B cell (primary cell): ENCODE measurements around the gene ZNF587. TPM values are rescaled to one million over a fixed set of nuclear protein-coding genes. Genes with fewer than 3 reads are reported as not detected.

ENCODE experiments used
- ATAC-seq: fragments of 200-7000 bp; cut with Tn5 transposase; one replicate; pipeline ENCODE4 v1.10.0; 2021; ENCODE audit warnings: low read depth, mild to moderate bottlenecking, moderate number of reproducible peaks, moderate library complexity
- CTCF ChIA-PET: fragments of 350-600 bp; sonication (Branson Sonifier 250); formaldehyde crosslinking; loops from one replicate; lab custom pipeline; 2021; ENCODE audit warnings: antibody characterized with exemption, inconsistent platforms; lab: Charles Lee
- POLR2A ChIA-PET: fragments of 350-600 bp; sonication (Branson Sonifier 250); formaldehyde crosslinking; loops from one replicate; lab custom pipeline; 2021; ENCODE audit warnings: antibody characterized with exemption; lab: Charles Lee
- DNase-seq: peaks from one replicate; pipeline ENCODE4 v3.0.0; 2013
- H2AFZ ChIP-seq: 2 replicates; pipeline ENCODE4 v1.6.1; 2012; ENCODE audit warnings: mild to moderate bottlenecking, low read depth, low read length; ENCODE audit not compliant: insufficient read depth, poor library complexity, severe bottlenecking
- H3K27ac ChIP-seq, 2 donors: 1 replicate in 1 of 2; 2 replicates in 1 of 2; pipeline ENCODE4 v1.5.1; 2012 to 2013; ENCODE audit warnings: low read length in 2 of 2, mild to moderate bottlenecking in 2 of 2, moderate library complexity in 1 of 2
- H3K27me3 ChIP-seq, 4 experiments: fragments of 200-600 bp in 1 of 4; sonication (generic) in 1 of 4; replicated peaks in 1 of 4; 1 replicate in 2 of 4; 2 replicates in 2 of 4; pipeline versions ENCODE4 v1.6.1 to v1.7.0; 2013 to 2016; ENCODE audit warnings: low read length in 3 of 4, mild to moderate bottlenecking in 2 of 4, mixed read lengths in 1 of 4, moderate library complexity in 1 of 4; ENCODE audit not compliant: insufficient read depth in 4 of 4, control insufficient read depth in 3 of 4; ENCODE audit errors: control extremely low read depth in 1 of 4
- H3K36me3 ChIP-seq, 2 experiments: replicated peaks in 1 of 2; 1 replicate in 1 of 2; 2 replicates in 1 of 2; pipeline versions ENCODE4 v1.6.1 to v1.7.1; 2013; ENCODE audit warnings: low read length in 1 of 2; ENCODE audit not compliant: insufficient read depth in 2 of 2, control insufficient read depth in 1 of 2; ENCODE audit errors: control extremely low read depth in 1 of 2, extremely low read depth in 1 of 2
- H3K4me1 ChIP-seq, 2 donors: fragments of 200-600 bp in 1 of 2; sonication (generic) in 1 of 2; 1 replicate in 1 of 2; 2 replicates in 1 of 2; pipeline versions ENCODE4 v1.5.1 to v1.6.1; 2013 to 2017; ENCODE audit warnings: low read length in 2 of 2; ENCODE audit not compliant: control insufficient read depth in 2 of 2, insufficient read depth in 2 of 2
- H3K4me2 ChIP-seq: replicated peaks from 2 replicates; pipeline ENCODE3; 2012; ENCODE audit warnings: mild to moderate bottlenecking, low read depth, low read length; ENCODE audit not compliant: poor library complexity, severe bottlenecking
- H3K4me3 ChIP-seq, 5 experiments: fragments of 200-600 bp in 1 of 5; sonication (generic) in 1 of 5; 1 replicate in 3 of 5; 2 replicates in 2 of 5; pipeline versions ENCODE4 v1.5.1 to v1.7.0; 2011 to 2016; ENCODE audit warnings: low read length in 4 of 5, mild to moderate bottlenecking in 4 of 5, low read depth in 2 of 5, control low read depth in 1 of 5, moderate library complexity in 1 of 5; ENCODE audit not compliant: insufficient read depth in 1 of 5; ENCODE audit errors: control extremely low read depth in 1 of 5, extremely low read depth in 1 of 5
- H3K79me2 ChIP-seq: fragments of 200-600 bp; sonication (generic); one replicate; pipeline ENCODE4 v1.6.0; 2016; ENCODE audit warnings: low read length; ENCODE audit not compliant: control insufficient read depth, insufficient read depth
- H3K9ac ChIP-seq: fragments of 200-600 bp; sonication (generic); 2 replicates; pipeline ENCODE4 v1.6.1; 2017; ENCODE audit warnings: mild to moderate bottlenecking, low read length, moderate library complexity
- H3K9me3 ChIP-seq, 3 donors: one replicate each; pipeline versions ENCODE4 v1.6.1 to v1.7.1; 2013; ENCODE audit warnings: low read length in 2 of 3; ENCODE audit not compliant: control insufficient read depth in 2 of 3, insufficient read depth in 1 of 3; ENCODE audit errors: control extremely low read depth in 1 of 3
- H4K20me1 ChIP-seq: 2 replicates; pipeline ENCODE4 v1.6.0; 2012; ENCODE audit warnings: mild to moderate bottlenecking, low read length; ENCODE audit not compliant: insufficient read depth, control insufficient read depth, poor library complexity, severe bottlenecking
- H3K27ac Mint-ChIP-seq: one replicate; pipeline ENCODE4 v1.8.0; 2021; ENCODE audit warnings: mixed read lengths
- H3K27me3 Mint-ChIP-seq: one replicate; pipeline ENCODE4 v1.8.0; 2021; ENCODE audit warnings: mixed read lengths
- H3K4me1 Mint-ChIP-seq: one replicate; pipeline ENCODE4 v1.8.0; 2021; ENCODE audit warnings: mixed read lengths
- H3K4me3 Mint-ChIP-seq: one replicate; pipeline ENCODE4 v1.8.0; 2021; ENCODE audit warnings: mixed read lengths
- H3K9me3 Mint-ChIP-seq: one replicate; pipeline ENCODE4 v1.8.0; 2022; ENCODE audit warnings: mixed read lengths; ENCODE audit not compliant: insufficient read depth
- EZH2 ChIP-seq: IDR thresholded peaks from 2 replicates; pipeline ENCODE4 v1.6.1; 2012; ENCODE audit warnings: borderline replicate concordance, low read depth, mild to moderate bottlenecking, moderate library complexity, low read length; ENCODE audit not compliant: insufficient read depth, poor library complexity, severe bottlenecking
- WGBS: methylation state at CpG from one replicate; pipeline ENCODE4 v1.1.5; 2013; ENCODE audit warnings: missing lambda C conversion rate; ENCODE audit not compliant: insufficient coverage; 5-methylcytosine and 5-hydroxymethylcytosine counted together
- intact Hi-C: fragments of 100-400 bp; cut with micrococcal nuclease; formaldehyde crosslinking; loops from one replicate; pipeline ENCODE4 v1.10.0; 2022
- polyA plus RNA-seq: library from polyadenylated mRNA; depleted of rRNA; stranded (reverse); fragments of >200 nt; gene quantifications from 2 replicates; pipeline ENCODE4 v1.2.3, GENCODE V29; 2012
- total RNA-seq, 2 donors: library from RNA; stranded (reverse); fragments of 120-200 nt in 1 of 2; gene quantifications; 1 replicate in 1 of 2; 2 replicates in 1 of 2; pipeline versions ENCODE4 v1.2.3 to v1.2.4, GENCODE V29; 2013 to 2022
- TF ChIP-seq, protein P1 (sequence below): fragments of 200-600 bp; IDR thresholded peaks from one replicate; pipeline ENCODE4 v1.8.0; 2022; ENCODE audit warnings: antibody characterized with exemption, mild to moderate bottlenecking

Gene ZNF587
- total and polyA plus RNA-seq, 2 donors (not counting 1 experiment from before 2014, with no cell fraction given) = 16.6 to 72.9 TPM

DNA sequence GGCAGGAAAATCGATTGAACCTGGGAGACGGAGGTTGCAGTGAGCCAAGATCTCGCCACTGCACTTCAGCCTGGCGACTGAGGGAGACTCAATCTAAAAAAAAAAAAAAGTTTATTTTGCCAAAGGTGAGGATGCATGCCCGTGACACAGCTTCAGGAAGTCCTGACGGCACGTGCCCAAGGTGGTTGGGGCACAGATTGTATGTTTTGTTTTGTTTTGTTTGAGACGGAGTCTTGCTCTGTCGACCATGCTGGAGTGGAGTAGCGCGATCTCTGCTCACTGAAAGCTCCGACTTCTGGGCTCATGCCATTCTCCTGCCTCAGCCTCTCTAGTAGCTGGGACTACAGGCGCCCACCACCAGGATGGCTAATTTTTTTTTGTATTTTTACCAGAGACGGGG, 31.7 kb upstream of the ZNF587 start:
- POLR2A ChIA-PET = no interaction called here
- CTCF ChIA-PET = no interaction called here
- H3K4me1 ChIP-seq = peaks cover 19 to 27% of the 10 kb centered on the region in 2 donors
- Mint-ChIP-seq H3K27me3 (no peaks in the 10 kb centered on the region), H3K27ac (no peak overlapping the region), H3K4me1 (peaks cover 54% of the 10 kb centered on the region), H3K9me3 (no peaks in the 10 kb centered on the region), H3K4me3 (no peak overlapping the region)
- H3K79me2 ChIP-seq = peaks cover 80% of the 10 kb centered on the region
- H3K27ac ChIP-seq = no peak overlapping the region
- no peaks in the 10 kb centered on the region for H3K9me3 ChIP-seq
- WGBS = 100% methylated on average over 8 of the region's 14 CpGs
- no peaks in the 10 kb centered on the region for H3K36me3 ChIP-seq
- H3K4me2 ChIP-seq = no peak overlapping the region
- no peak overlapping the region for H3K4me3 ChIP-seq
- DNase-seq (no peak), ATAC-seq (no peak)
- no peaks in the 10 kb centered on the region for H4K20me1 ChIP-seq
- TF ChIP-seq, protein P1, sequence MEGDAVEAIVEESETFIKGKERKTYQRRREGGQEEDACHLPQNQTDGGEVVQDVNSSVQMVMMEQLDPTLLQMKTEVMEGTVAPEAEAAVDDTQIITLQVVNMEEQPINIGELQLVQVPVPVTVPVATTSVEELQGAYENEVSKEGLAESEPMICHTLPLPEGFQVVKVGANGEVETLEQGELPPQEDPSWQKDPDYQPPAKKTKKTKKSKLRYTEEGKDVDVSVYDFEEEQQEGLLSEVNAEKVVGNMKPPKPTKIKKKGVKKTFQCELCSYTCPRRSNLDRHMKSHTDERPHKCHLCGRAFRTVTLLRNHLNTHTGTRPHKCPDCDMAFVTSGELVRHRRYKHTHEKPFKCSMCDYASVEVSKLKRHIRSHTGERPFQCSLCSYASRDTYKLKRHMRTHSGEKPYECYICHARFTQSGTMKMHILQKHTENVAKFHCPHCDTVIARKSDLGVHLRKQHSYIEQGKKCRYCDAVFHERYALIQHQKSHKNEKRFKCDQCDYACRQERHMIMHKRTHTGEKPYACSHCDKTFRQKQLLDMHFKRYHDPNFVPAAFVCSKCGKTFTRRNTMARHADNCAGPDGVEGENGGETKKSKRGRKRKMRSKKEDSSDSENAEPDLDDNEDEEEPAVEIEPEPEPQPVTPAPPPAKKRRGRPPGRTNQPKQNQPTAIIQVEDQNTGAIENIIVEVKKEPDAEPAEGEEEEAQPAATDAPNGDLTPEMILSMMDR = no peak
- TF ChIP-seq EZH2 = no peak
- no peak overlapping the region for H3K9ac ChIP-seq
- H2AFZ ChIP-seq = no peak overlapping the region
- H3K27me3 ChIP-seq = no peaks in the 10 kb centered on the region
- intact Hi-C loops = loop anchor here (5.0 to 10.0 kb wide), 5 partner anchors 91 to 383 kb away; partner anchors contain the start of genes ZNF211, ZNF417, ZNF671 and ZNF749

DNA sequence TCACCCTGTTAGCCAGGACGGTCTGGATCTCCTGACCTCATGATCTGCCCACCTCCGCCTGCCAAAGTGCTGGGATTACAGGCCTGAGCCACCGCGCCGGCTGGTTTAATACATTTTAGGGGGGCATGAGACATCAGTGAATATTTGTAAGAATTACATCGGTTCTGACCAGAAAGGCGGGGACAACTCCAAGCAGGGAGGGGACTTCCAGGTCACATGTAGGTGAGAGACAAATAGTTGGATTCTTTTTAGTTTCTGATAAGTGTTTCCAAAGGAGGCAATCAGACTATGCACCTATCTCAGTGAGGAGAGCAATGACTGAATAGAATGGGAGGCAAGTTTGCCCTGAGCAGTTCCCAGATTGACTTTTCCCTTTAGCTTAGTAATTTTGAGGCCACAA, 31.3 kb upstream of the ZNF587 start:
- peak overlapping the region; percentile 73 for H3K27ac Mint-ChIP-seq
- Histone ChIP-seq H3K27me3 (no peaks in the 10 kb centered on the region), H2AFZ (no peak overlapping the region), H3K36me3 (no peaks in the 10 kb centered on the region), H3K9me3 (no peaks in the 10 kb centered on the region), H4K20me1 (no peaks in the 10 kb centered on the region), H3K9ac (no peak overlapping the region), H3K79me2 (peaks cover 78% of the 10 kb centered on the region), H3K4me2 (no peak overlapping the region), H3K4me1 (peaks cover 19 to 27% of the 10 kb centered on the region in 2 donors), H3K27ac (no peak overlapping the region), H3K4me3 (no peak overlapping the region)
- ChIA-PET POLR2A (interaction anchor here (0.7 to 1.6 kb wide), 2 partner anchors 91 to 99 kb away, joined by 8 to 10 read pairs; partner anchors contain the start of gene ZNF417), CTCF (interaction anchor here (0.6 to 1.2 kb wide), 2 partner anchors 337 to 544 kb away, joined by 5 read pairs; partner anchors contain the start of gene ZNF497)
- 97% methylated on average over 6 of the region's 7 CpGs for WGBS
- ATAC-seq (no peak), DNase-seq (no peak)
- peak overlapping the region; percentile 94 for H3K4me3 Mint-ChIP-seq
- no peaks in the 10 kb centered on the region for H3K9me3 Mint-ChIP-seq
- intact Hi-C loops = loop anchor here (5.0 to 10.0 kb wide), 5 partner anchors 91 to 384 kb away; partner anchors contain the start of genes ZNF211, ZNF417, ZNF671 and ZNF749
- peaks cover 54% of the 10 kb centered on the region for H3K4me1 Mint-ChIP-seq
- no peaks in the 10 kb centered on the region for H3K27me3 Mint-ChIP-seq
- TF ChIP-seq, protein P1 = no peak
- no peak for TF ChIP-seq EZH2
